KMS-11 (cell line): ENCODE measurements around the gene FCHSD1.

ENCODE experiments used
- H2AFZ ChIP-seq: fragments of 200-600 bp; sonication (generic); 2 replicates; pipeline ENCODE4 v1.6.1; 2016; ENCODE audit warnings: antibody characterized with exemption, mixed run types, low read depth
- H3K27ac ChIP-seq: fragments of 200-600 bp; sonication (generic); 2 replicates; pipeline ENCODE4 v1.6.1; 2016; ENCODE audit warnings: mild to moderate bottlenecking, mixed run types
- H3K27me3 ChIP-seq: fragments of 200-600 bp; sonication (generic); 2 replicates; pipeline ENCODE4 v1.6.1; 2017; ENCODE audit warnings: mild to moderate bottlenecking, low read depth, mixed run types, moderate library complexity; ENCODE audit not compliant: insufficient read depth
- H3K36me3 ChIP-seq: fragments of 200-600 bp; sonication (generic); 2 replicates; pipeline ENCODE4 v1.6.1; 2017; ENCODE audit warnings: mild to moderate bottlenecking, mixed run types; ENCODE audit not compliant: insufficient read depth
- H3K4me1 ChIP-seq: fragments of 200-600 bp; sonication (generic); 2 replicates; pipeline ENCODE4 v1.6.1; 2016; ENCODE audit warnings: mild to moderate bottlenecking, low read depth, mixed run types; ENCODE audit not compliant: poor library complexity, severe bottlenecking
- H3K4me2 ChIP-seq: fragments of 200-600 bp; sonication (generic); 2 replicates; pipeline ENCODE4 v1.7.0; 2016; ENCODE audit warnings: mild to moderate bottlenecking, mixed run types
- H3K4me3 ChIP-seq: fragments of 200-600 bp; sonication (generic); IDR thresholded peaks from 2 replicates; pipeline ENCODE4 v1.6.1; 2017; ENCODE audit warnings: low read depth, low read length, mixed read lengths; ENCODE audit not compliant: insufficient read depth
- H3K79me2 ChIP-seq: fragments of 200-600 bp; sonication (generic); 2 replicates; pipeline ENCODE4 v1.6.1; 2016; ENCODE audit warnings: low read depth, mixed run types; ENCODE audit not compliant: insufficient read depth
- H3K9ac ChIP-seq: fragments of 200-600 bp; sonication (generic); 2 replicates; pipeline ENCODE4 v1.6.1; 2016; ENCODE audit warnings: mild to moderate bottlenecking, mixed run types
- H4K20me1 ChIP-seq: fragments of 200-600 bp; sonication (generic); 2 replicates; pipeline ENCODE4 v1.6.1; 2016; ENCODE audit warnings: mild to moderate bottlenecking, mixed run types; ENCODE audit not compliant: insufficient read depth
- TF ChIP-seq, protein P1 (sequence below): fragments of 200-600 bp; sonication (generic); conservative IDR thresholded peaks from 2 replicates; pipeline ENCODE4 v1.6.1; 2017; ENCODE audit warnings: low read depth, mild to moderate bottlenecking, antibody characterized with exemption, low read length, moderate library complexity, mixed read lengths

Gene FCHSD1

DNA sequence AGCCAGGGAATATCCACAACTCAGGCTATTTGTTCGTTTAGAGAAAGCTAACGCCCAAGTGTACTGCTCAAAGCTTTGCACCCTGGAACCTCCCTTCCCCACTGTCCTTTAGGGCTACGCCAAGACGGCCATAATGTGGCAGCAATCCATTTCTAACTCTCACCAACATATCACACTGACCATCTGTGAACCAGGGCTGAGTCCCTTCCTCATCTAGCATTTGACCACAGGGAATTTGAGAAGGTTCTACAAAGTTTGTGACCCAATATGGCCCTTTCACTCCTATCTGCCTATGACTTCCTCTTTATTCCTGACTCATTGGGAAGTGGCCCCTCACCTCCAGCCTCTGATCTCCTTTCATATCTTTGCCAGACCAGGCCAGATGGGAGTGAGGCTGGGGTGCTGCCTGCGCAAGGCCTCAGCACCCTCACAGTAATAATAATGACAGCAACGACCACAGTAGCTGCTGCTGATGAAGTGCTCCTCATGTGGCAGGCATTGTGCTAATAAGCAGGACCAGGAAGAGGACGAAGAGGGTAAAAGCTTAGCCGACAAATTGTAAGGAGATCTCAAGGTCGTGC lies 40.2 kb upstream of the FCHSD1 start:
- Histone ChIP-seq H3K79me2 (no peaks in the 10 kb centered on the region), H3K4me1 (peaks cover 19% of the 10 kb centered on the region), H3K36me3 (no peaks in the 10 kb centered on the region), H3K27ac (no peak overlapping the region), H3K4me2 (no peak overlapping the region), H4K20me1 (no peaks in the 10 kb centered on the region), H3K27me3 (no peaks in the 10 kb centered on the region), H3K4me3 (no peak overlapping the region), H2AFZ (no peak overlapping the region), H3K9ac (no peak overlapping the region)
- TF ChIP-seq, protein P1, sequence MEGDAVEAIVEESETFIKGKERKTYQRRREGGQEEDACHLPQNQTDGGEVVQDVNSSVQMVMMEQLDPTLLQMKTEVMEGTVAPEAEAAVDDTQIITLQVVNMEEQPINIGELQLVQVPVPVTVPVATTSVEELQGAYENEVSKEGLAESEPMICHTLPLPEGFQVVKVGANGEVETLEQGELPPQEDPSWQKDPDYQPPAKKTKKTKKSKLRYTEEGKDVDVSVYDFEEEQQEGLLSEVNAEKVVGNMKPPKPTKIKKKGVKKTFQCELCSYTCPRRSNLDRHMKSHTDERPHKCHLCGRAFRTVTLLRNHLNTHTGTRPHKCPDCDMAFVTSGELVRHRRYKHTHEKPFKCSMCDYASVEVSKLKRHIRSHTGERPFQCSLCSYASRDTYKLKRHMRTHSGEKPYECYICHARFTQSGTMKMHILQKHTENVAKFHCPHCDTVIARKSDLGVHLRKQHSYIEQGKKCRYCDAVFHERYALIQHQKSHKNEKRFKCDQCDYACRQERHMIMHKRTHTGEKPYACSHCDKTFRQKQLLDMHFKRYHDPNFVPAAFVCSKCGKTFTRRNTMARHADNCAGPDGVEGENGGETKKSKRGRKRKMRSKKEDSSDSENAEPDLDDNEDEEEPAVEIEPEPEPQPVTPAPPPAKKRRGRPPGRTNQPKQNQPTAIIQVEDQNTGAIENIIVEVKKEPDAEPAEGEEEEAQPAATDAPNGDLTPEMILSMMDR: no peak

DNA sequence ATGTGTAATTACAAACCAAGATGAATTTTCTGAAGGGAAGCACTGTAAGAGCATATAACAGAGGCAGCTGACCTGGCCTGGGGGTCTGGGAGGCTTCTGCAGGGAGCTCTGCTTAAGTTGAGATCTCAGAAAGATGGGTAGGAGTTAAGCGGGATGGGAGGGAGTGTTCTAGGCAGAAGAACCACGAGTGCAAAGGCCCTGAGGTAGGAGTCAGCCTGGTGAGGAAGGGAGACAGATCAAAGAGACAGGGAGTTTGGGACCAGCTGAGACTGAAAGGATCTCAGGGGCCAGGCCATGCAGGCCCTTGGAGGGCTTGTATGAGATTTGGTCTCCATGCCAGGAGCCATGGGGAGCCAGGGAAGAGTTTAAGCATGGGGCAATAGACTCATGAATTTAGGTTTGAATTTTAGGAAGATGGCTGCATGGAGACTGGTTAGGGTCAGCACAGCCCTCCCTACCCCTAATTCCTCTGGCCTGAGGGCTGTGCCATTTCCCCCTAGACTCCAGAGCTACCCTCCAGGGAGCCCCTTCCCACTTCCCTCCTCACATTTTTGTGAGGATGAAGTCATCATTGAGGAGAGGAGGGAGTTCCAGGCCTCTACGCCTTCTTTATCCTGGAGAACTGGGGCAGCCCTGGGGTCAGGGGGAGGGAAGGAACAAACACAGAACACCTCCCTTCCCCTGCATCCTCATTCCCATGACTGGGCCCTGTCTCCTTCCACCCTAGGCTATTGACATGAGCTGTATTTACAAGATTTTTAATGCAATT lies 35.6 kb upstream of the FCHSD1 start:
- no peak overlapping the region for H3K27ac ChIP-seq
- TF ChIP-seq, protein P1: no peak
- H3K9ac ChIP-seq: no peak overlapping the region
- H4K20me1 ChIP-seq: no peaks in the 10 kb centered on the region
- no peaks in the 10 kb centered on the region for H3K36me3 ChIP-seq
- no peak overlapping the region for H3K4me3 ChIP-seq
- H3K79me2 ChIP-seq: no peaks in the 10 kb centered on the region
- H2AFZ ChIP-seq: no peak overlapping the region
- H3K4me2 ChIP-seq: no peak overlapping the region
- no peaks in the 10 kb centered on the region for H3K4me1 ChIP-seq
- peaks cover 4% of the 10 kb centered on the region; the same call in 1 of the 2 replicates for H3K27me3 ChIP-seq

DNA sequence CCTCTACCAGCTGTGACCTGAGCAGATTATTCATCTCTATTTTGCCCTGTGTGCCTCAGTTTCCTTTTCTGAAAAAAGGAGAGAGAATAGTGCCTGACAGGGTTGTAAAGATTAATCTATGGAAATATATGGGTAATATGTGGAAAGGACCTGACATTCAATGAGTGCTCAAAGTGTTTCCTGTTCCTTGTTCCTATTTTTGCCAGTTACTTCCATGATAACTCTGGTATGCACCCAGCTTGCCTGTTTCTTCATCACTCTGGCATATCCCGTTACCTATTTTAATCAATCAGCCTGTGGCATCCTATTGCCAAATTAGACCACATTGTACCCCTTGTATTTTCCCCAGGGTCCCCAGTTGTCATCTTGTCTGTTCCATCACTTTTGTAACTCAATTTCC lies 34.4 kb upstream of the FCHSD1 start:
- H2AFZ ChIP-seq: no peak overlapping the region
- H3K27me3 ChIP-seq: peaks cover 8% of the 10 kb centered on the region; the same call in 1 of the 2 replicates
- no peak overlapping the region for H3K9ac ChIP-seq
- no peaks in the 10 kb centered on the region for H3K36me3 ChIP-seq
- TF ChIP-seq, protein P1: no peak
- H4K20me1 ChIP-seq: no peaks in the 10 kb centered on the region
- H3K4me1 ChIP-seq: no peaks in the 10 kb centered on the region
- H3K4me2 ChIP-seq: no peak overlapping the region
- no peak overlapping the region for H3K4me3 ChIP-seq
- H3K27ac ChIP-seq: no peak overlapping the region
- no peaks in the 10 kb centered on the region for H3K79me2 ChIP-seq

DNA sequence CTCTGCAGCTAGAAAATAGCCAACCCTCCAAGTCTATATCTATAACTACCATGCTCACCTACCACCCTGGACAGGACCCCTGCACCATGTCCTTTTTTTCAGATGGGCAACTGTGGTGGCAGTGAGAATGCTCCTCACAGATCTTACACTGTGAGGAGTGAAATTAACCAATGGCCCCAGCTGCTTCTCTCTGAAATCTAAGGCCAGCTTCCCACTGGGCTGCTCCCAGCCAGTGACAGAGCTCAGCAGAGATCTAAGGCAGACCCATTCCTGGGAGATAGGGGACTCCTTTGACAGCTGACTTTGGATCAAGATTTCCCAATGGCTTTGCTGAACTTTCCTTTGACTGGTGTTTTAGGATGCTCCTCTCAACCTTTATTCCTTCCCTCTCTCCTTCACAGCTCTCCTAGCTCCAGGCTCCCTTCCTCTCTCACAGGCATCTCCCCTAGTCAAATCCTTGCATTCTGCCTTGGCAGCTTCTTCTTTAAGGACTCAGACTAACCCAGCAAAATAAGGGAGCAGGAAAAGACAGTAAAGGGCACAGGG lies 32.5 kb upstream of the FCHSD1 start:
- H3K4me1 ChIP-seq: no peaks in the 10 kb centered on the region
- no peak overlapping the region for H3K9ac ChIP-seq
- TF ChIP-seq, protein P1: no peak
- H3K27ac ChIP-seq: no peak overlapping the region
- no peak overlapping the region for H3K4me2 ChIP-seq
- no peaks in the 10 kb centered on the region for H3K79me2 ChIP-seq
- H3K36me3 ChIP-seq: no peaks in the 10 kb centered on the region
- no peaks in the 10 kb centered on the region for H4K20me1 ChIP-seq
- peaks cover 8% of the 10 kb centered on the region; the same call in 1 of the 2 replicates for H3K27me3 ChIP-seq
- H3K4me3 ChIP-seq: no peak overlapping the region
- H2AFZ ChIP-seq: no peak overlapping the region
